Activated naive CD4-positive, alpha-beta T cell treated with anti-CD3 and anti-CD28 coated beads, Interleukin-2, amount 50 U/mL, for 24 hours (primary cell): ENCODE data around the gene LCK.

ENCODE experiments used
- H3K27ac Mint-ChIP-seq: one replicate; pipeline ENCODE4 v1.8.0; 2021; ENCODE audit warnings: mild to moderate bottlenecking, mixed read lengths
- H3K27me3 Mint-ChIP-seq: one replicate; pipeline ENCODE4 v1.8.0; 2021; ENCODE audit warnings: mixed read lengths
- H3K36me3 Mint-ChIP-seq: one replicate; pipeline ENCODE4 v1.8.0; 2021; ENCODE audit warnings: mixed read lengths
- H3K4me1 Mint-ChIP-seq: one replicate; pipeline ENCODE4 v1.8.0; 2021; ENCODE audit warnings: mixed read lengths
- H3K4me3 Mint-ChIP-seq: one replicate; pipeline ENCODE4 v1.8.0; 2021; ENCODE audit warnings: mild to moderate bottlenecking, mixed read lengths
- H3K9me3 Mint-ChIP-seq: one replicate; pipeline ENCODE4 v1.8.0; 2021; ENCODE audit warnings: mixed read lengths

The LCK gene

GRCh38 chr1:32250893-32251716 is at the start of gene LCK:
Gene LCK (plus strand): TSS chr1:32251265. CDS start chr1:32274330, 23,065 bp downstream.
- Mint-ChIP-seq H3K36me3 (peaks cover 4% of the 10 kb centered on the region), H3K4me1 (peaks cover 76% of the 10 kb centered on the region), H3K4me3 (peak within 1 kb of the TSS; percentile 98), H3K27ac (peak within 1 kb of the TSS; percentile 99), H3K9me3 (no peaks in the 10 kb centered on the region), H3K27me3 (no peaks in the 10 kb centered on the region)

DNA sequence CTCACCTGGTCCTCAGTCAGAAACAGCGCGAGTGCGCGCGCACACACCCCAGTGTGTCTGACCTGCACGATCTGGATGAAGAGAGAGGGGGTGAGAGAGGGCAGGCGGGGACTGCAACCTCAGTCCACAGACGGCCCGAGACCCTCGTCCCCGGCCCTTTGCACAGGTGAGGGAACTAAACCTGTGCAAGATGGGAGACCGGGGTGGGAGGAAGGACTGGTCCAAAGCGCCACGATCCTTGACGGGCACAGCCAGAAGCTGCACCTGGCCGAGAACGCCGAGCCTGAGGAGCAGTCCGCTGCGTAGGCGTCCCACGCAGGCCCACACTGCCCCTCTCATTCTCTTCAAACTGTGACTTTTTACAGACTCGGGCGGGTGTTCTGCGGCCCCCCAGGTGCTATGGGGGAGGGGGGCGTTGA is 46.1 kb upstream of the LCK start:
- H3K9me3 Mint-ChIP-seq, result no peaks in the 10 kb centered on the region
- H3K4me1 Mint-ChIP-seq, result peaks cover 40% of the 10 kb centered on the region
- H3K27ac Mint-ChIP-seq, result no peak overlapping the region
- H3K36me3 Mint-ChIP-seq, result no peaks in the 10 kb centered on the region
- peak overlapping the region; percentile 87 for H3K4me3 Mint-ChIP-seq
- H3K27me3 Mint-ChIP-seq, result no peaks in the 10 kb centered on the region

GRCh38 chr1:32205401-32206370 is 45.4 kb upstream of the LCK start, which contains the start of gene IQCC:
Gene IQCC (plus strand): TSS chr1:32205671. CDS start chr1:32205682, 11 bp downstream.
- H3K27me3 Mint-ChIP-seq, result no peaks in the 10 kb centered on the region
- no peaks in the 10 kb centered on the region for H3K9me3 Mint-ChIP-seq
- peaks cover 35% of the 10 kb centered on the region for H3K4me1 Mint-ChIP-seq
- peak within 1 kb of the TSS; percentile 30 for H3K27ac Mint-ChIP-seq
- peak within 1 kb of the TSS; percentile 87 for H3K4me3 Mint-ChIP-seq
- no peaks in the 10 kb centered on the region for H3K36me3 Mint-ChIP-seq

GRCh38 chr1:32208469-32208868 is 42.6 kb upstream of the LCK start:
- no peak overlapping the region for H3K4me3 Mint-ChIP-seq
- peaks cover 14% of the 10 kb centered on the region for H3K4me1 Mint-ChIP-seq
- no peaks in the 10 kb centered on the region for H3K27me3 Mint-ChIP-seq
- no peak overlapping the region for H3K27ac Mint-ChIP-seq
- no peaks in the 10 kb centered on the region for H3K9me3 Mint-ChIP-seq
- H3K36me3 Mint-ChIP-seq, result no peaks in the 10 kb centered on the region

GRCh38 chr1:32208891-32209328 is 42.2 kb upstream of the LCK start, which contains the start of gene DCDC2B:
Gene DCDC2B (plus strand): TSS chr1:32209089. CDS start chr1:32209094, 5 bp downstream.
- Mint-ChIP-seq H3K9me3 (no peaks in the 10 kb centered on the region), H3K27me3 (no peaks in the 10 kb centered on the region), H3K27ac (no peak within 1 kb of the TSS), H3K36me3 (no peaks in the 10 kb centered on the region), H3K4me3 (no peak within 1 kb of the TSS), H3K4me1 (peaks cover 12% of the 10 kb centered on the region)

DNA sequence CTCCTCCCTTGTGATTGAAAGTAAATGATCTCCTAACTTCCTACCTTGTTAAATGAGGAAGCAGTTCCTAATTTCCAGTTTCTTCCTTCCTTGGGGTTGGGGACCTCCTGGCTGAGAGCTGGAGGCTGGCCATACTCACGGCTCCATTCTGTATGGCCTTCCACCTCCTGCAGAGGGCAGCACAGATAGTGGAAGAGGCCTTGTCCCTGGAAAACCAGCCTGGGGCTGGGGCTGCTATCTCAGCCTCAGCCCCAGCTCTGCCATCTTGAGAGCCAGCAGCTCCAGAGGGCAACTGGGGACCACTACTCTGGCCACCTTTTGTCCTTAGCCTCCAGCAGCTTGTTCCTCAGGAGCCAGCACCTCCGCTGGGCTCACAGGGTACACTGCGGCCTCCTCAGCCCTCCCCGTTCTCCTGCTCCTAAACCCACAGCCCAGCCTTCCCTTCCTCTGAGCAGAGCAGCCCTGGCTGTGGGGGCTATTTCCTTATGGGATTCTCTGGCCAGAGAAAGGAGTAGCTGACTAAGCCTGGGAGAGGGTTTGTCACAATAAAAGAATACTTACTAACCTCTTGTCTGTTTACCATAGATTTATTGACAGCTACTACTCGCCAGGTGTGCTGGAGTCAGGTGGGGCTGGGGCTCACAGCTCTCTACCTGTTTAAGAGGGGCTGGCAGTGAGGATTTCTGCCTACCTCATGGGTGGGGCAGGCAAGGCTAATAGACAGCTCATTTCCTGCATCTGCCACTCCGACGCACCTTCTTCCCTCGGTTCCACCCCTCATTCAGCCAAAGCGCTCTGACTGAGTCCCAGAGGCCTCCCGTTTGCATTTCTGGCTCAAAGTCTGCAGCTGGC is 35.2 kb upstream of the LCK start:
- H3K4me3 Mint-ChIP-seq, result no peak overlapping the region
- H3K9me3 Mint-ChIP-seq, result no peaks in the 10 kb centered on the region
- peaks cover 4% of the 10 kb centered on the region for H3K36me3 Mint-ChIP-seq
- no peaks in the 10 kb centered on the region for H3K27me3 Mint-ChIP-seq
- peaks cover 28% of the 10 kb centered on the region for H3K4me1 Mint-ChIP-seq
- peak overlapping the region; percentile 41 for H3K27ac Mint-ChIP-seq

DNA sequence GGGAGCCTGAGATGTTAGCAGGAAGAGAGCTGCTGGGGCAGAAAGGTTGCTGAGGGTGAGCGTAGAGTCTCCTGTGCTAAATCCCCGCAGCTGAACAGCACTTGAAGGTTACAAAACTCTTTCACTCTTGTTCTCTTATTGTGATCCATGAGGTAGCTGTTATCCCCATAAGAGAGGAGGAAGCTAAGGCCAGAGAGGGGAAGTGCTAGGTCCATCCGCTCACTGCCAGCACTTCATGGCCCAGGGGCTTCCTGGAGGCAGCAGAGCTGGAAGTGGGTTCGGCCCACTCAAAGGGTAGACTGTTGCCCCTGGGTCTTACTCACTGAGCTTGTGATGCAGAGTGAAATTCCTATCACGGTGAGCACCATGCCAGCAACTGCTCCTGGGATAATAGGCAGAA is 34.5 kb upstream of the LCK start:
- Mint-ChIP-seq H3K27ac (no peak overlapping the region), H3K4me1 (peaks cover 33% of the 10 kb centered on the region), H3K27me3 (no peaks in the 10 kb centered on the region), H3K4me3 (no peak overlapping the region), H3K9me3 (no peaks in the 10 kb centered on the region), H3K36me3 (peaks cover 4% of the 10 kb centered on the region)

GRCh38 chr1:32219022-32219421 is 32.0 kb upstream of the LCK start:
- Mint-ChIP-seq H3K9me3 (no peaks in the 10 kb centered on the region), H3K36me3 (peaks cover 7% of the 10 kb centered on the region), H3K27ac (no peak overlapping the region), H3K4me3 (no peak overlapping the region), H3K27me3 (no peaks in the 10 kb centered on the region), H3K4me1 (peaks cover 43% of the 10 kb centered on the region)

DNA sequence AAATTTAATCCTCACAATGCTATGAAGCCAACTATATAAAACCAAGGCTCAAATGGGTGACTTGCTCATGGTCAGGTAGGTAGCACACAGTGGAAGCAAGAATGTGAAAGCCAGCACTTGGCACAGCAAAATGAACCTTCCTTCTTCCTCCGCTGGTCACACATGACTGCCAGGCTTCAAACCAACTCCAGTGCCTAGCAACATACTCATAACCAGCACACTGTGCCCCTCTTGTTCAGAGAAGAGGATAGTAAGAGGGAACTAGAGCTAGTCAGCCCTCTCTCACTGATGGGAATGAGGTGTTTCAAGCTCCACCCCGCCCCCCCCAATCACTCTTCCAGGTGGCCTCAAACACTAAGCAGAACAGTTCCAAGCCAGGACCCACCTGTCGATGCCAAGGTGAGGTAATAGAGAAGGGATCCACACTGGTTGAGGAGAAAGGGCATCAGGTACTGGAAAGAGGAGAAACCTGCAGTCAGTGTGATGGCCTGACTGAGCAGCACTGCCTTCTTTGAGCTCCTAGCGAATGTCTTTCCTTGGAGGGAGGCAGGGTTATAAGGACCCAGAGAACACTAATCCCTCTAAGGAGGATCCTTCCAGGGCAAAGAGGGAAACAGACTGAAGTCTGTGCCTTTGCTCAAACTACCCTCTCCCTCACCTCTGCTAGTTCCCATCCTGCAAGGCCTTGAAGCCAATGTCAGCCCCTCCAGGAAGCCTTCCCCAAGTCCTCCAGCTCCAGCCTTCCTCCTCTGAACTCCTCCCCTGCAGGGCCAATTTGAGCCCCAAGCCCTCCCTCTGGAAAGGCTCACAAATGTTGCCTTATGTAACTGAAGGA is 30.1 kb upstream of the LCK start:
- Mint-ChIP-seq H3K36me3 (peaks cover 10% of the 10 kb centered on the region), H3K4me3 (peak overlapping the region; percentile 95), H3K9me3 (no peaks in the 10 kb centered on the region), H3K27ac (peak overlapping the region; percentile 35), H3K4me1 (peaks cover 46% of the 10 kb centered on the region), H3K27me3 (no peaks in the 10 kb centered on the region)

DNA sequence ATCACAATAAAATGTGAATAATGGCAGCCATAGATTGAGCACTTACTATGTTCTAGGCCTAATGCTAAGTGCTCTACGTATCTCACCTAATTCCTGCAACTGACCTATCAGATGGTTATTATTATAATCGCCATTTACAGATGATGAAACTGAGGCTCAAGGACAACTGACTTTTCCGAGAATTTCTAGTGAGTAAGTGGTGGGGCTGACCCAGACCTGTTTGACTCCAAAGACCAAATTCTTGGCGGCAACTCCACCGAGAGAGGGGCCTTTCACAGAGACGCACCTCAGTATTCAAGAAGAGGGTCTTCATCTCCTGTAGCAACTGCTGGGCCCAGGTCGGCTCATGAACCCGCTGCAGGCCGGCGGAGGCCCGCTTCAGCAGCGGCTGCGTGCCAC is 29.5 kb upstream of the LCK start:
- Mint-ChIP-seq H3K27me3 (no peaks in the 10 kb centered on the region), H3K36me3 (peaks cover 12% of the 10 kb centered on the region), H3K4me3 (peak overlapping the region; percentile 95), H3K27ac (no peak overlapping the region), H3K9me3 (no peaks in the 10 kb centered on the region), H3K4me1 (peaks cover 40% of the 10 kb centered on the region)

DNA sequence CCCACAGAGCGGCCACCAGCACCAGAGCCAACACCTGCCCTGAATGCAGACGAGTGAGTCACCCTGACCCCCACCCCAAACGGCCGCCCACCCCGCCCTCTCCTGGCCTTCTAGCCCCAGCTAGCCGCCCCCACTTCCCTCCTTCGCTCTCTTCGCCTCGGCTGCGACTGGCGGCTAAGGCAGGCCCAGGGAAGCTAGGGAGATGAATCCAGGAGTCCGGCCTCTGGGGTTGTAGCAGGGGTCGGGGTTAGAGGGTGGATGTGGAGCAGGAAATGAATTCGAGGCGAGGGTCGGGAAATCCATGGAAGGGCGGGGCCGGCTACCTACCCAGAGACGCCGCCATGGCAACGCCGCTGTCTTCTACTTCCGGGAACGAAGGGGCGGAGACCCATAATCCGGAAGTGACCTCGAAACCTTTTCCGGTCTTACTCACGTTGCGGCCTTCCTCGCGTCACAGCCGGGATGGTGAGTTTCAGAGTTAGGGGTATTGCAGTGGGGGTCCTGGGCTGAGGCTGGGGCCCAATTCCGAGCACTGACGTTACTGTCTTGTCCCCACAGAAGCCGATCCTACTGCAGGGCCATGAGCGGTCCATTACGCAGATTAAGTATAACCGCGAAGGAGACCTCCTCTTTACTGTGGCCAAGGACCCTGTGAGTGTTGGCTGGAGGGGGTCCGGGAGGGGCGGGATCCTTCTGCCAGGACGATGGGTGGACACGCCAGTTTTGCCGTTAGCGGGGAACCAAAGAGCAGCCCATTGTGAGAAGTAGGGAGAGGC is 28.9 kb upstream of the LCK start, which contains the start of the genes EIF3I and TMEM234:
TSS of gene EIF3I (plus strand) at position 428 of the 776 bp plus-strand sequence. CDS start at position 463, 35 bp downstream.
TSS of gene TMEM234 (minus strand) at position 374 of the 776 bp plus-strand sequence. CDS start at position 343, 31 bp downstream.
- Mint-ChIP-seq H3K27ac (peak within 1 kb of the TSS; percentile 96), H3K27me3 (no peaks in the 10 kb centered on the region), H3K36me3 (peaks cover 12% of the 10 kb centered on the region), H3K4me3 (peak within 1 kb of the TSS; percentile 95), H3K4me1 (peaks cover 39% of the 10 kb centered on the region), H3K9me3 (no peaks in the 10 kb centered on the region)

DNA sequence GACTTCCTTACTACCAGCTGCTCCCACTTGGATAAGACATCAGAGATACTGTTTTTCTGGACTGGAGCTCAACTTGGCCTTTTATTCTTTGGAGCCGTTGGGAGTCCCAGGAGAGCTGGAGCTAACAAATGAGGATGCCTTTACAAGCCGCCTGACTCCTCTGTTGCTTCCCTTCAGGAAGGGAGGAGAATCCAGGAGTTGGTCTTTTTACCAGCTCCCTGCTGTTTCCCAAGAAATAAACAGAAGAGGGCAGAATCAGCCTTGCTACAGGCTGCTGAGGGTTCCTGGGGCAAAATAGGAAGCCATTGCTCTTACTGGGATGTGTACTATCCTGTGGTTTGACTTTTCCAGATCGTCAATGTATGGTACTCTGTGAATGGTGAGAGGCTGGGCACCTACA is 27.4 kb upstream of the LCK start:
- no peak overlapping the region for H3K27ac Mint-ChIP-seq
- H3K4me3 Mint-ChIP-seq, result peak overlapping the region; percentile 95
- no peaks in the 10 kb centered on the region for H3K27me3 Mint-ChIP-seq
- no peaks in the 10 kb centered on the region for H3K9me3 Mint-ChIP-seq
- peaks cover 13% of the 10 kb centered on the region for H3K36me3 Mint-ChIP-seq
- H3K4me1 Mint-ChIP-seq, result peaks cover 46% of the 10 kb centered on the region

GRCh38 chr1:32224285-32224684 is 26.8 kb upstream of the LCK start:
- Mint-ChIP-seq H3K27me3 (no peaks in the 10 kb centered on the region), H3K27ac (no peak overlapping the region), H3K4me3 (peak overlapping the region; percentile 95), H3K4me1 (peaks cover 46% of the 10 kb centered on the region), H3K36me3 (peaks cover 15% of the 10 kb centered on the region), H3K9me3 (no peaks in the 10 kb centered on the region)
